RWPE1 (cell line): ENCODE data around the gene RNASE9.

ENCODE experiments used
- CTCF ChIA-PET: fragments of 350-600 bp; sonication (Branson Sonifier 250); formaldehyde crosslinking; extraction: SDS; loops from one replicate; lab custom pipeline; 2021; lab: Yijun Ruan, JAX
- POLR2A ChIA-PET: fragments of 400-600 bp; formaldehyde crosslinking; extraction: SDS; loops from one replicate; lab custom pipeline; 2020; ENCODE audit warnings: antibody characterized with exemption; ENCODE audit not compliant: low non-redundant PET; lab: Yijun Ruan, JAX
- DNase-seq: peaks from one replicate; pipeline ENCODE4 v3.0.0; 2012; ENCODE audit warnings: low spot score
- H3K27ac ChIP-seq: fragments of 450-650 bp; 2 replicates; pipeline ENCODE4 v1.5.1; 2017
- CTCF ChIP-seq: fragments of 450-650 bp; conservative IDR thresholded peaks from 2 replicates; pipeline ENCODE4 v1.5.1; 2017; ENCODE audit warnings: low read depth, mild to moderate bottlenecking

RNASE9 gene

GRCh38 chr14:20551606-20552005 lies 9.2 kb downstream of the RNASE9 start:
- TF ChIP-seq CTCF = no peak
- POLR2A ChIA-PET = no interaction called here
- H3K27ac ChIP-seq = no peak overlapping the region
- CTCF ChIA-PET = interaction anchor here (0.5 kb wide), 1 partner anchor 11 kb away, joined by 3 read pairs; no protein-coding TSS in a partner anchor
- DNase-seq = no peak

GRCh38 chr14:20550926-20551325 lies 9.9 kb downstream of the RNASE9 start:
- TF ChIP-seq CTCF = no peak
- POLR2A ChIA-PET = no interaction called here
- CTCF ChIA-PET = no interaction called here
- no peak overlapping the region for H3K27ac ChIP-seq
- no peak for DNase-seq

GRCh38 chr14:20548414-20549158 lies 12.3 kb downstream of the RNASE9 start:
- CTCF ChIA-PET = interaction anchor here (1.0 kb wide), 1 partner anchor 133 kb away, joined by 5 read pairs; no protein-coding TSS in a partner anchor
- POLR2A ChIA-PET = no interaction called here
- no peak overlapping the region for H3K27ac ChIP-seq
- no peak for DNase-seq
- no peak for TF ChIP-seq CTCF

- ChIA-PET CTCF (no interaction called here), POLR2A (no interaction called here)
- TF ChIP-seq CTCF = no peak
- no peak for DNase-seq
- no peak overlapping the region for H3K27ac ChIP-seq
Measured at GRCh38 chr14:20546877-20547276, 14.0 kb downstream of the RNASE9 start.

- ChIA-PET CTCF (interaction anchor here (0.7 kb wide), 2 partner anchors 8 to 15 kb away, joined by 3 to 4 read pairs; no protein-coding TSS in a partner anchor), POLR2A (no interaction called here)
- no peak for TF ChIP-seq CTCF
- DNase-seq = no peak
- H3K27ac ChIP-seq = no peak overlapping the region
Measured at GRCh38 chr14:20539906-20540305, 20.9 kb downstream of the RNASE9 start.

- ChIA-PET CTCF (interaction anchor here (0.7 to 1.4 kb wide), 5 partner anchors 11 to 67 kb away, joined by 3 read pairs; no protein-coding TSS in a partner anchor), POLR2A (no interaction called here)
- no peak overlapping the region for H3K27ac ChIP-seq
- TF ChIP-seq CTCF = peak; percentile 72
- DNase-seq = peak; percentile 55
Measured at GRCh38 chr14:20530771-20531571, 29.9 kb downstream of the RNASE9 start.
